H1 (cell line): ENCODE measurements around the gene ALG1. TPM values are rescaled to one million over a fixed set of nuclear protein-coding genes. Genes with fewer than 3 reads are reported as not detected.

Experiments
- BACH1 ChIP-seq: IDR thresholded peaks from 2 replicates; pipeline ENCODE4 v1.6.1; 2012; ENCODE audit warnings: low read length, improper control_type of control experiment
- BCL11A ChIP-seq, 2 experiments: IDR thresholded peaks; one replicate each; pipeline ENCODE4 v1.6.1; 2011; ENCODE audit warnings: low read depth in 2 of 2, low read length in 2 of 2, mild to moderate bottlenecking in 2 of 2
- BRCA1 ChIP-seq: IDR thresholded peaks from 2 replicates; pipeline ENCODE4 v1.6.1; 2012; ENCODE audit warnings: low read depth, low read length, improper control_type of control experiment
- CHD1 ChIP-seq: IDR thresholded peaks from 2 replicates; pipeline ENCODE4 v1.6.1; 2012; ENCODE audit warnings: low read depth, low read length, improper control_type of control experiment
- EZH2 ChIP-seq: fragments of 200-600 bp; sonication (generic); IDR thresholded peaks from 2 replicates; pipeline ENCODE4 v1.7.1; 2012; ENCODE audit warnings: low read depth, mild to moderate bottlenecking, moderate library complexity, low read length, inconsistent platforms; ENCODE audit not compliant: severe bottlenecking
- FOSL1 ChIP-seq: IDR thresholded peaks from 2 replicates; pipeline ENCODE4 v1.6.1; 2011; ENCODE audit warnings: mild to moderate bottlenecking, low read depth, low read length, moderate library complexity; ENCODE audit not compliant: insufficient read depth
- JUN ChIP-seq: IDR thresholded peaks from 2 replicates; pipeline ENCODE4 v1.6.1; 2011; ENCODE audit warnings: low read depth, mild to moderate bottlenecking, improper control_type of control experiment, low read length
- KDM1A ChIP-seq: fragments of 200-600, 300-600 bp; sonication (generic); IDR thresholded peaks from 2 replicates; pipeline ENCODE4 v1.7.1; 2016; ENCODE audit warnings: mild to moderate bottlenecking, low read length, borderline replicate concordance
- KDM5A ChIP-seq: fragments of 200-600 bp; IDR thresholded peaks from 2 replicates; pipeline ENCODE4 v1.7.1; 2012; ENCODE audit warnings: mild to moderate bottlenecking, low read length, inconsistent platforms, mixed read lengths
- POLR2A ChIP-seq, 2 experiments: IDR thresholded peaks; 1 replicate in 1 of 2; 2 replicates in 1 of 2; pipeline ENCODE4 v1.6.1; 2011; ENCODE audit warnings: low read depth in 2 of 2, low read length in 2 of 2, mild to moderate bottlenecking in 2 of 2; ENCODE audit errors: control extremely low read depth in 1 of 2
- POLR2AphosphoS5 ChIP-seq: IDR thresholded peaks from 2 replicates; pipeline ENCODE4 v1.6.1; 2011; ENCODE audit warnings: low read depth, low read length
- RAD21 ChIP-seq, 2 experiments: IDR thresholded peaks in 1 of 2; conservative IDR thresholded peaks in 1 of 2; 2 replicates each; pipeline ENCODE4 v1.6.1; 2011; ENCODE audit warnings: low read depth in 2 of 2, low read length in 2 of 2, improper control_type of control experiment in 1 of 2, inconsistent platforms in 1 of 2, mild to moderate bottlenecking in 1 of 2, moderate library complexity in 1 of 2
- RBBP5 ChIP-seq: IDR thresholded peaks from 2 replicates; pipeline ENCODE4 v1.7.1; 2012; ENCODE audit warnings: low read depth, mild to moderate bottlenecking, inconsistent platforms, low read length, moderate library complexity, borderline replicate concordance
- RXRA ChIP-seq: IDR thresholded peaks from 2 replicates; pipeline ENCODE4 v1.6.1; 2011; ENCODE audit warnings: low read depth, mild to moderate bottlenecking, low read length, moderate library complexity; ENCODE audit not compliant: insufficient read depth
- SAP30 ChIP-seq: fragments of 300-600 bp; sonication (generic); IDR thresholded peaks from 2 replicates; pipeline ENCODE4 v1.7.1; 2012; ENCODE audit warnings: low read length, moderate library complexity, mild to moderate bottlenecking, inconsistent platforms; ENCODE audit not compliant: insufficient read depth, insufficient replicate concordance
- SIX5 ChIP-seq: IDR thresholded peaks from 2 replicates; pipeline ENCODE4 v1.6.1; 2011; ENCODE audit warnings: mild to moderate bottlenecking, low read depth, low read length
- SP4 ChIP-seq: IDR thresholded peaks from 2 replicates; pipeline ENCODE4 v1.6.1; 2012; ENCODE audit warnings: low read length, inconsistent platforms
- SRF ChIP-seq: IDR thresholded peaks from 2 replicates; pipeline ENCODE4 v1.6.1; 2011; ENCODE audit warnings: mild to moderate bottlenecking, low read depth, low read length, moderate library complexity
- SUZ12 ChIP-seq: fragments of 200-600 bp; sonication (generic); IDR thresholded peaks from 2 replicates; pipeline ENCODE4 v1.6.1; 2012; ENCODE audit warnings: mild to moderate bottlenecking, inconsistent platforms, low read length, moderate library complexity, mixed read lengths
- TAF7 ChIP-seq: optimal IDR thresholded peaks from 2 replicates; pipeline ENCODE3; 2011; ENCODE audit warnings: low read depth, mild to moderate bottlenecking, inconsistent platforms, low read length, moderate library complexity, borderline replicate concordance
- TBP ChIP-seq: IDR thresholded peaks from 2 replicates; pipeline ENCODE4 v1.6.1; 2011; ENCODE audit warnings: low read depth, low read length, improper control_type of control experiment
- YY1 ChIP-seq: IDR thresholded peaks from 2 replicates; pipeline ENCODE4 v1.6.1; 2011; ENCODE audit warnings: low read depth, mild to moderate bottlenecking, low read length
- polyA plus RNA-seq, 7 experiments: library from polyadenylated mRNA; depleted of rRNA in 3 of 7; stranded (reverse) in 5 of 7; unstranded in 2 of 7; fragments of >200 nt in 5 of 7; fragments of 200-250 nt in 2 of 7; gene quantifications; 1 replicate in 5 of 7; 2 replicates in 1 of 7; 4 replicates in 1 of 7; pipeline versions ENCODE4 v1.2.1 to v1.2.3, GENCODE V29; 2011 to 2013; ENCODE audit warnings: missing spikeins in 2 of 7, mixed read lengths in 2 of 7
- total RNA-seq: library from RNA; stranded (reverse); fragmentation: NEBNext Ultra II Directional; extraction: Animal tissue kit (Norgen Biotek cat#: 25700); gene quantifications from 2 replicates; pipeline ENCODE4 v1.2.1, GENCODE V29; 2021
- TF ChIP-seq, protein P1 (sequence below): IDR thresholded peaks from 2 replicates; pipeline ENCODE4 v1.6.1; 2012; ENCODE audit warnings: inconsistent platforms

ALG1 gene
- total and polyA plus RNA-seq, 2 of the 8 experiments (the other 6 are each of a cell fraction or from before 2014, with no cell fraction given) = 34.8 to 46.5 TPM

DNA sequence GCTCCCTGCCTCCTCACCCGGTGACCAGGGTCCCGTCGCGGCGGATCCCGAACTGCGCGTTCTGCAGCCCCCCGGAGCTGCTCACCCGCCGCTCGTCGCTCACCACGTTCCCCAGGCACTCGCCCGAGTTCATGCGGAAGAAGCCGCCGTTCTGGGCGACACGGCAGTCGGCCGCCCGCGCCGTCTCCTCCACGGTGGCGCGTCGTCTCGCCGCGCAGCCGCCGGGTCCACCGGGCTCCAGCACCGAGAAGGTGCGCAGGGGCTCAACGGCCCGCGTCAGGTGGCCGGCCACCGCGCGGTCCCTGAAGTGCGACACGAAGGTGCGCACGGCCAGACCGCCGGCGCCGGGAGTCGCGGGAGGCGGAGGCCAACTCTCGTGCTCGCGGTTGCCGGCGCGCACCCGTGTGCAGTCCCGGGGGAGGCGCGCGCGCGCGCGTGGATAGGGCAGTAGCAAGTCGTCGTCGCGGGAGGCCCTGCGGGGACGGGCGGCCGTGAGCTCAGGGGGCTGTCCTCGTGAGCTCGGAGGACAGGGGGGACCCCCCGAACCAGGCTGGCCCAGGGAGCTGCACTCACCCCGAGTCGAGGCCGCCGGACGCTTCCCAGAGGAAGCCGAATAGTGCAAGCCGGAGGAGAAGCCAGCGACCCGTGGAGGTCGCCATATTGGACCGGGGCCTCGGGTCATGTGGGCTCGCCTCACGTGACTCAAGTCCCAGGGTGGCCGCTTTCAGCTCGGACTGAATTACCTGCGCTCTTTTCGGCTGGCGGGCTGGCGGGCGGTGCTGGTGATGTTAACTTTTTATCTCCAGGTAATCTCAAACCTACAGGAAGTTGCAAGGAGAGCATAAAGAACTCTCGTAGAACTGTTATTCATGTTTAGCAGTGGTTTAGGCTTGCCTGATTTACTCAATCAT lies 38.1 kb upstream of the ALG1 start, which contains the start of gene NAGPA (continued):
- TF ChIP-seq BRCA1 = no peak
- TF ChIP-seq SP4 = peak; percentile 99
- no peak for TF ChIP-seq JUN
- TF ChIP-seq KDM1A = no peak
- TF ChIP-seq, protein P1, sequence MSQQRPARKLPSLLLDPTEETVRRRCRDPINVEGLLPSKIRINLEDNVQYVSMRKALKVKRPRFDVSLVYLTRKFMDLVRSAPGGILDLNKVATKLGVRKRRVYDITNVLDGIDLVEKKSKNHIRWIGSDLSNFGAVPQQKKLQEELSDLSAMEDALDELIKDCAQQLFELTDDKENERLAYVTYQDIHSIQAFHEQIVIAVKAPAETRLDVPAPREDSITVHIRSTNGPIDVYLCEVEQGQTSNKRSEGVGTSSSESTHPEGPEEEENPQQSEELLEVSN = no peak
- no peak for TF ChIP-seq SUZ12
- peak; percentile 44 for TF ChIP-seq SIX5
- TF ChIP-seq TBP = peak; percentile 76
- peak in 1 of 2 experiments; percentile 21; a peak in 1 of 4 replicates for TF ChIP-seq RAD21 (IDR thresholded peaks at IDR 0.05 in 1 of 2, conservative IDR thresholded peaks at IDR 0.05 in 1 of 2; ENCODE audit: low read depth in 2 of 2, low read length in 2 of 2)
- peak; percentile 99 for TF ChIP-seq YY1
- peak; percentile 50; the same call in 1 of the 2 replicates for TF ChIP-seq FOSL1
- TF ChIP-seq EZH2 = peak; percentile 47
- peak; percentile 54; the same call in 1 of the 2 replicates for TF ChIP-seq POLR2AphosphoS5
- 0 out of 2 replicates have a peak, but pooled peaks have one; percentile 19 for TF ChIP-seq SRF
- TF ChIP-seq BACH1 = no peak
- 0 out of 2 replicates have a peak, but pooled peaks have one; percentile 65 for TF ChIP-seq RXRA
- peak; percentile 84 for TF ChIP-seq TAF7
- no peak for TF ChIP-seq BCL11A (IDR thresholded peaks at IDR 0.05; ENCODE audit: low read depth in 2 of 2, low read length in 2 of 2)
- TF ChIP-seq KDM5A = peak; percentile 100
- TF ChIP-seq SAP30 = peak; percentile 61
- TF ChIP-seq RBBP5 = peak; percentile 63; the same call in 1 of the 2 replicates
- TF ChIP-seq POLR2A (IDR thresholded peaks at IDR 0.05; ENCODE audit: control extremely low read depth in 1 of 2, low read depth in 2 of 2, low read length in 2 of 2) = peak in 1 of 2 experiments; percentile 81; a peak in 2 of 3 replicates
- no peak for TF ChIP-seq CHD1
